AG04450 (cell line): ENCODE measurements around the gene ABCA3. TPM values are rescaled to one million over a fixed set of nuclear protein-coding genes. Genes with fewer than 3 reads are reported as not detected.
A peak's percentile ranks its signal among the peaks of the same experiment; 100 is the strongest.

Experiments
- CTCF ChIA-PET: fragments of 300-600, 350-600 bp; formaldehyde crosslinking; extraction: SDS; loops from one replicate; lab custom pipeline; 2022; ENCODE audit warnings: antibody characterized with exemption, inconsistent platforms; lab: Charles Lee
- POLR2A ChIA-PET: fragments of 350-600 bp; formaldehyde crosslinking; extraction: SDS; loops from one replicate; lab custom pipeline; 2021; ENCODE audit warnings: antibody characterized with exemption, inconsistent platforms; lab: Yijun Ruan, JAX
- DNase-seq: peaks from one replicate; pipeline ENCODE4 v3.0.0-alpha.2; 2011; ENCODE audit warnings: low read depth, low spot score
- H3K27ac ChIP-seq: one replicate; pipeline ENCODE4 v1.5.1; 2012; ENCODE audit warnings: low read depth, low read length, control low read depth
- H3K27me3 ChIP-seq: one replicate; pipeline ENCODE4 v1.6.0; 2012; ENCODE audit warnings: low read length; ENCODE audit not compliant: control insufficient read depth, insufficient read depth
- H3K4me3 ChIP-seq: 2 replicates; pipeline ENCODE4 v1.5.1; 2011; ENCODE audit warnings: mild to moderate bottlenecking, low read depth, low read length, control low read depth
- H3K9me3 ChIP-seq: 2 replicates; pipeline ENCODE4 v1.5.1; 2012; ENCODE audit warnings: low read length; ENCODE audit not compliant: control insufficient read depth, insufficient read depth
- CTCF ChIP-seq: IDR thresholded peaks from 2 replicates; pipeline ENCODE4 v1.5.1; 2011; ENCODE audit warnings: low read depth, low read length, control low read depth, inconsistent platforms
- polyA plus RNA-seq: library from polyadenylated mRNA; depleted of rRNA; stranded (reverse); fragments of >200 nt; gene quantifications from 2 replicates; pipeline ENCODE4 v1.2.3, GENCODE V29; 2011

The ABCA3 gene
- polyA plus RNA-seq, 1 experiment, result 0.06 TPM

DNA sequence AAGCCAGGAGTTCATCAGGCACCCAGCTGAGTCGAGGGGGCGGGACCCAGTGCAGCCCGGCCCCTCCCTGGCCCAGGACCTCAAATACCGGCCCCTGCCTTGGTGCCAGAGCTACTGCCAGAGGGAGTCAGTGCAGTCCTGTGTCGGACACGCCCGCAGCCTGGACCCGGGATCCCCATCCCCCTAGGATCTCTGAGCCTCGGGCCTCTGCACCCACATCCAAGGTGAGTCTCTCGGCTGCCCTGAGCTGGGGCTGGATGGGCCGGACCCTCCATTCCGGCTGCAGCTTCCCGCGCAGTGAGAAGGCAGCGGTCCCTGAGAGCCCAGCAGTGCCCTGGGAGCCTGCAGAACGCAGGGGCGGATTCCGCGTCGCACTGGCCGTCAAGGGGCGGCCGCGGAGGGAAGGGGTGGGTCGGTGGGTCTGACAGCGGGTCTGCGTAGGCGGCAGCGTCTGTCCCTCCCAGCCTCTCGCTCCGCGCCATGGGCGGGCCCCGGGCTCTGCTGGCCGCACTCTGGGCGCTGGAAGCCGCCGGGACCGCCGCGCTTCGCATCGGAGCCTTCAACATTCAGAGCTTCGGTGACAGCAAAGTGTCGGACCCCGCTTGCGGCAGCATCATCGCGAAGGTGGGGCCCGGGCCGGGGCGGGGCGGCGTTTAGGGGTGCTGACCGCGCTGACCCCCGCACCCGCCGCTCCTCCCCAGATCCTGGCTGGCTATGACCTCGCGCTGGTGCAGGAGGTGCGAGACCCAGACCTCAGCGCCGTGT lies 104.0 kb downstream of the ABCA3 start, which contains the start of gene DNASE1L2:
DNASE1L2 (plus strand) TSS at position 108 of the 765 bp plus-strand sequence; CDS start at position 481, 373 bp downstream.
- POLR2A ChIA-PET, result interaction anchor here (0.8 to 1.2 kb wide), 5 partner anchors 14 to 81 kb away, joined by 3 to 4 read pairs (median 3); partner anchors contain the start of genes PGP and TRAF7
- no peak for TF ChIP-seq CTCF

DNA sequence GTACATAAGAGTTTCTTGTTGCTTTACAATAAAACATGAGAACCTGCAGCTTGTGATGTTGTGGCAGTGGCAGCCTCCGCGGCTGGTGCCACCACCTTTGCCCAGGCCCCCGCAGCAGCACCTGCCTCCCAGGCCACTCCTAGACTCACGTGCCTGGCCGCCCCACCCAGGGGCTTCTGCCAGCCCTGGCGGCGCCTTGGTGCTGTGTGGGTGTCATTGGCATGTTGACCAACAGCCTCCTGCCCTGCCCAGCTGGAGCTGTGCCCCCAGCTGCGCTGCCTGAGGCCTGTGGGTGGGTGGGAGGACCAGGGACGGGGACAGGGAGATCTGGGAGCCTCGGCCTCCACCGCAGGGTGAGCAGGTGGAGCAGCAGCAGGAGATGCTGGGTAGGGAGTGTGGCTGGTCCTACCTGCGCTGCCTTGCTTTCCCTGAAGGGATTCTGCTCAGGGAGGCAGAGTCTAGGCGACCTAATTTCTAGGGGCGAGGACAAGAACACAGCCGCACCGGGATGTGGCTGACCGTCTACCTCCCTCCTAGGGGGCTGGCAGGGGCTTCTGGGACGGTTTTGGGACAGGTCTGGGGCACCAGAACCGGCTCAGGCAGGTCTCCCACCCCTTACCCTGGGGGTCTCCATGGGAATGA lies 104.7 kb downstream of the ABCA3 start:
- ChIA-PET CTCF (interaction anchor here (0.7 kb wide), 1 partner anchor 227 kb away, joined by 9 read pairs; no protein-coding TSS in a partner anchor), POLR2A (interaction anchor here (0.8 to 1.2 kb wide), 4 partner anchors 15 to 80 kb away, joined by 3 to 4 read pairs (median 3); partner anchors contain the start of genes PGP and TRAF7)
- DNase-seq, result no peak
- no peak for TF ChIP-seq CTCF
- Histone ChIP-seq H3K9me3 (no peaks in the 10 kb centered on the region; the same call in 1 of the 2 replicates), H3K27me3 (peaks cover 13% of the 10 kb centered on the region), H3K27ac (no peak overlapping the region), H3K4me3 (no peak overlapping the region)

More for the DNA sequence above, 104.0 kb downstream of the ABCA3 start, which contains the start of gene DNASE1L2:
- CTCF ChIA-PET, result interaction anchor here (1.0 kb wide), 1 partner anchor 14 kb away, joined by 4 read pairs; the partner anchor contains the start of gene ECI1
- DNase-seq, result no peak
- peaks cover 13% of the 10 kb centered on the region for H3K27me3 ChIP-seq
- H3K27ac ChIP-seq, result no peak within 1 kb of the TSS
- no peaks in the 10 kb centered on the region; the same call in 1 of the 2 replicates for H3K9me3 ChIP-seq
- H3K4me3 ChIP-seq, result peak within 1 kb of the TSS; percentile 36

- TF ChIP-seq CTCF, result no peak
These were observed 105.3 kb downstream of the ABCA3 start for GRCh38 chr16:2235234-2235651.

DNA sequence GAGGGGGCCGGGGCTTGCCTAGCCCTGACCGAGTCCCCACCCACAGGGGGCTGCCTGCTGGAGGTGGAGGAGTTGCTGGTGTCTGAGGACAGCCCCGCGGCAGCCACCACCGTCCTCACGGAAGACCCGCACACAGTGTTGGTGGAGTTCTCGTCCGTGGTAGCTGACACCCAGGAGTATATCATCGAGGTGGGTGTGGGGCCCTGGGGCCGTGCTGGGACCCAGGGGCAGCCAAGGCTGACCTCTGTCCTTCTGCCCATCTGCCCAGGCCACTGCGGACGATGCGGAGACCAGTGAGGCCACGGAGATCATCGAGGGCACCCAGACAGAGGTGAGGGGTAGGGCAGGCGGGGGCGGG lies 105.7 kb downstream of the ABCA3 start:
- CTCF ChIA-PET, result no interaction called here
- Histone ChIP-seq H3K4me3 (no peak overlapping the region), H3K9me3 (no peaks in the 10 kb centered on the region; the same call in 1 of the 2 replicates), H3K27me3 (peaks cover 13% of the 10 kb centered on the region), H3K27ac (no peak overlapping the region)
- POLR2A ChIA-PET, result no interaction called here
- no peak for TF ChIP-seq CTCF
- no peak for DNase-seq

More at GRCh38 chr16:2235234-2235651, 105.3 kb downstream of the ABCA3 start:
- no peaks in the 10 kb centered on the region; the same call in 1 of the 2 replicates for H3K9me3 ChIP-seq
- H3K4me3 ChIP-seq, result no peak overlapping the region
- DNase-seq, result no peak
- no peak overlapping the region for H3K27ac ChIP-seq
- POLR2A ChIA-PET, result interaction anchor here (1.2 kb wide), 1 partner anchor 21 kb away, joined by 3 read pairs; the partner anchor contains the start of gene PGP
- H3K27me3 ChIP-seq, result peaks cover 13% of the 10 kb centered on the region
- CTCF ChIA-PET, result interaction anchor here (0.7 kb wide), 1 partner anchor 227 kb away, joined by 9 read pairs; no protein-coding TSS in a partner anchor
